BLaER1 treated with 17β-estradiol and CSF1 and Interleukin-3, amounts not matched to agents 10 nM and 100 nM (cell line): ENCODE data around the gene FBN1.

Experiments
- H3K27ac ChIP-seq, 11 experiments: shearing (Covaris generic); formaldehyde crosslinking; 2 replicates each; pipeline ENCODE4 v1.8.1; 2022
- H3K27me3 ChIP-seq, 11 experiments: shearing (Covaris generic); formaldehyde crosslinking; 2 replicates each; pipeline ENCODE4 v1.8.1; 2022
- H3K36me3 ChIP-seq, 11 experiments: shearing (Covaris generic); formaldehyde crosslinking; 2 replicates each; pipeline ENCODE4 v1.8.1; 2022
- H3K4me1 ChIP-seq, 10 experiments: shearing (Covaris generic); formaldehyde crosslinking; 2 replicates each; pipeline ENCODE4 v1.8.1; 2022
- H3K4me2 ChIP-seq, 11 experiments: shearing (Covaris generic); formaldehyde crosslinking; 2 replicates each; pipeline ENCODE4 v1.8.1; 2022
- H3K4me3 ChIP-seq, 10 experiments: shearing (Covaris generic); formaldehyde crosslinking; 2 replicates each; pipeline ENCODE4 v1.8.1; 2022
- H3K9ac ChIP-seq, 11 experiments: shearing (Covaris generic); formaldehyde crosslinking; 2 replicates each; pipeline ENCODE4 v1.8.1; 2022
- H3K9me3 ChIP-seq, 11 experiments: shearing (Covaris generic); formaldehyde crosslinking; replicated peaks in 1 of 11; 2 replicates each; pipeline ENCODE4 v1.8.1; 2022
- H4K20me1 ChIP-seq, 11 experiments: shearing (Covaris generic); formaldehyde crosslinking; 2 replicates each; pipeline ENCODE4 v1.8.1; 2022
- Cebpa-rat ChIP-seq, 11 experiments: shearing (Covaris generic); IDR thresholded peaks; 2 replicates each; pipeline ENCODE4 v1.8.1; 2022

FBN1 gene

DNA sequence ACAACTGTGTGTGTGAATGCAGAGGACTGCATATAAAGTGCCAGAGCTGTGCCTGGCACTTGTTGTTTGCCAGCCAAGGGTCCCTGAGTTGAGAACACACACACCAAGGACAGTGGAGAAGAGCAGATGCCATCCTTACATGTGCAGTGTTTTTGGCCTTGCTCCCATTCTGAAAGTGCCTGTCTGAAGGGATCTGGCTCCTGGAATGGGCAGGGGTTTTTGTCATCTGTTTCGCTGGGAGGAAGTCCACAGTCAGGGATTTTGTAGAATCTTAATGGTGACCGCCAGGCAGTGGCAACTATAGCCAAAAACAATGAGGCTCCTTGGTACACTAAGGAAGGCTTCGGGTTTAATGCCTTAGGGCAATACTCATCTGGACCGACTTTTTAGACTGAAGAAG is 250.5 kb downstream of the FBN1 start:
- Histone ChIP-seq H3K27ac (no peak overlapping the region), H3K36me3 (no peaks in the 10 kb centered on the region), H3K4me1 (no peaks in the 10 kb centered on the region), H4K20me1 (no peaks in the 10 kb centered on the region), H3K9ac (no peak overlapping the region), H3K4me2 (no peak overlapping the region), H3K4me3 (no peak overlapping the region), H3K9me3 (no peaks in the 10 kb centered on the region), H3K27me3 (no peaks in the 10 kb centered on the region)
- no peak for TF ChIP-seq Cebpa-rat (IDR thresholded peaks at IDR 0.05)

GRCh38 chr15:48393645-48394506 is 251.6 kb downstream of the FBN1 start:
- H3K4me2 ChIP-seq = no peak overlapping the region
- H3K4me3 ChIP-seq = no peak overlapping the region
- TF ChIP-seq Cebpa-rat (IDR thresholded peaks at IDR 0.05) = no peak
- no peak overlapping the region for H3K27ac ChIP-seq
- no peaks in the 10 kb centered on the region for H3K9me3 ChIP-seq
- H3K9ac ChIP-seq = no peak overlapping the region
- no peaks in the 10 kb centered on the region for H3K4me1 ChIP-seq
- no peaks in the 10 kb centered on the region for H3K27me3 ChIP-seq
- H4K20me1 ChIP-seq = no peaks in the 10 kb centered on the region
- no peaks in the 10 kb centered on the region for H3K36me3 ChIP-seq

DNA sequence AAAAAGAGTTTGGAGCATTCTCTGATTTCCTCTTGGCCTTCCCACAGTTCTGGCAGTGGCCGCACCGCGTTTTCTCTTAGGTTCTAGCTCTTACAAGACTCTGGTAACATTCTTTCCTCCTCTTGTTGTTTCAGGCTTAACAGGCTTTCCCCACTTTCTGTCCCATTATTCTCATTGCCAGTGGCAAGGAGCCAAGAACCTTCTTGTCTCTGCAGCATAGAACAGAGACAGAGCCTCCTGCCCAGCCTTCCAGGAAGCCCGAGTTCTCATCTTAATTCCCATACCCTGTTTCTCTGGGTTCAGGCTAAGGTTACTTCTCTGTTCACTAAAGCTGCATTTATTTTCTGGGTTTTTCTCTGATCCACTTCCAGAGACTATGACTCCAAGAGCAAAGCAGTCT is 253.2 kb downstream of the FBN1 start:
- no peak overlapping the region for H3K4me3 ChIP-seq
- H3K9ac ChIP-seq = no peak overlapping the region
- no peaks in the 10 kb centered on the region for H3K4me1 ChIP-seq
- H4K20me1 ChIP-seq = no peaks in the 10 kb centered on the region
- no peak overlapping the region for H3K4me2 ChIP-seq
- TF ChIP-seq Cebpa-rat (IDR thresholded peaks at IDR 0.05) = no peak
- no peaks in the 10 kb centered on the region for H3K36me3 ChIP-seq
- no peaks in the 10 kb centered on the region for H3K27me3 ChIP-seq
- no peaks in the 10 kb centered on the region for H3K9me3 ChIP-seq
- H3K27ac ChIP-seq = no peak overlapping the region

DNA sequence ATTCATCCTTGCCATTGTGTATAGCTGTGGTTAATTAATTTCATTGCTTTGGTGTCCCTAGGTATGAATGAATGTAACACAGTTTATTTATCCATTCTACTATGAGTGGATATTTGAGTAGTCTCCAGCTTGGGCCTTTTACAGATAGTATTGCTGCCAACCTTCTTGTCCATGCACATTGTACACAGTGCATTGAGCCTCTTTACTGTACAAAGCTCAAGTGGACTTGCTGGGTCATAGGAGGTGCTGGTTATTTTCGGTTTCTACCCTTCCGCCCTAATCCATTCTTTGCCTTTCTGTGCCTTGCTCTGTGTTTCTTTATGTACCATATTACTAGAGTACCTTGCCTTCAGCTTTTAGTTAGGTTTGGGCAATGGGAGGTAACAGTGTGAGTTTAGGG is 253.6 kb downstream of the FBN1 start:
- Histone ChIP-seq H3K9ac (no peak overlapping the region), H3K27me3 (no peaks in the 10 kb centered on the region), H3K4me3 (no peak overlapping the region), H4K20me1 (no peaks in the 10 kb centered on the region), H3K4me2 (no peak overlapping the region), H3K36me3 (no peaks in the 10 kb centered on the region), H3K9me3 (no peaks in the 10 kb centered on the region), H3K4me1 (no peaks in the 10 kb centered on the region), H3K27ac (no peak overlapping the region)
- TF ChIP-seq Cebpa-rat (IDR thresholded peaks at IDR 0.05) = no peak

DNA sequence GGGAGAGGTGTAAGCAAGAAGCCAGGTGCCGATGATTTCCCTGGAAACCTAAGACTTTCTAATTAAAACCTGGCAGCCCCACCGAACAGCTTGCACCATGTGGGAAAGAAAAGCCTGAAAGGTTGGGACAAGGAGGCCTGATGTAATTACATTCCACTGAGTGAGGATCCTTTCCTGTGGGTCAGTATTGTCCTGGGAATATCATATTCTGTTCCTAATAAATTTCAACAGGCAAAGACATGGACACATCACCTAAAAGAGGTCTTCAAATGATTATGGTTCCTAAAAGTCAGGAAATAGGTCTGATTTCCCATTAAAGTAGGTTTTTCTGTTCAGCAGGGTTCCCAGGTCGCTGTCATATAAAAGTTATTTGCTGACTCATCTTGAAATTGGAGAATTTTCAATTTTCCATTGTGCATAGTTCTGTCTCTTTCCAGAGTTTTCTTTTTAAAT is 255.8 kb downstream of the FBN1 start:
- H3K27me3 ChIP-seq = no peaks in the 10 kb centered on the region
- no peak overlapping the region for H3K4me3 ChIP-seq
- no peak for TF ChIP-seq Cebpa-rat (IDR thresholded peaks at IDR 0.05)
- H3K36me3 ChIP-seq = no peaks in the 10 kb centered on the region
- no peaks in the 10 kb centered on the region for H4K20me1 ChIP-seq
- no peak overlapping the region for H3K4me2 ChIP-seq
- no peak overlapping the region for H3K27ac ChIP-seq
- H3K9me3 ChIP-seq = no peaks in the 10 kb centered on the region
- H3K9ac ChIP-seq = no peak overlapping the region
- H3K4me1 ChIP-seq = peaks cover 0 to 10% (median 9%) of the 10 kb centered on the region in 10 experiments; a peak in 14 of 20 replicates

- Histone ChIP-seq H3K4me1 (peaks cover 0 to 14% (median 12%) of the 10 kb centered on the region in 10 experiments; a peak in 14 of 20 replicates), H3K4me3 (no peak overlapping the region)
- TF ChIP-seq Cebpa-rat (IDR thresholded peaks at IDR 0.05) = no peak
Observed at GRCh38 chr15:48388910-48389309, 256.6 kb downstream of the FBN1 start.

GRCh38 chr15:48388016-48388851 is 257.3 kb downstream of the FBN1 start:
- Histone ChIP-seq H3K4me2 (no peak overlapping the region), H3K4me1 (peaks cover 0 to 20% (median 13%) of the 10 kb centered on the region in 10 experiments; a peak in 14 of 20 replicates), H3K27me3 (no peaks in the 10 kb centered on the region), H3K4me3 (no peak overlapping the region), H3K9ac (no peak overlapping the region), H3K36me3 (no peaks in the 10 kb centered on the region), H3K9me3 (no peaks in the 10 kb centered on the region), H4K20me1 (no peaks in the 10 kb centered on the region), H3K27ac (no peak overlapping the region)
- no peak for TF ChIP-seq Cebpa-rat (IDR thresholded peaks at IDR 0.05)

More at GRCh38 chr15:48388910-48389309, 256.6 kb downstream of the FBN1 start:
- Histone ChIP-seq H3K9ac (no peak overlapping the region), H3K27ac (no peak overlapping the region), H3K27me3 (no peaks in the 10 kb centered on the region), H3K4me2 (no peak overlapping the region), H3K9me3 (no peaks in the 10 kb centered on the region), H3K36me3 (no peaks in the 10 kb centered on the region), H4K20me1 (no peaks in the 10 kb centered on the region)

DNA sequence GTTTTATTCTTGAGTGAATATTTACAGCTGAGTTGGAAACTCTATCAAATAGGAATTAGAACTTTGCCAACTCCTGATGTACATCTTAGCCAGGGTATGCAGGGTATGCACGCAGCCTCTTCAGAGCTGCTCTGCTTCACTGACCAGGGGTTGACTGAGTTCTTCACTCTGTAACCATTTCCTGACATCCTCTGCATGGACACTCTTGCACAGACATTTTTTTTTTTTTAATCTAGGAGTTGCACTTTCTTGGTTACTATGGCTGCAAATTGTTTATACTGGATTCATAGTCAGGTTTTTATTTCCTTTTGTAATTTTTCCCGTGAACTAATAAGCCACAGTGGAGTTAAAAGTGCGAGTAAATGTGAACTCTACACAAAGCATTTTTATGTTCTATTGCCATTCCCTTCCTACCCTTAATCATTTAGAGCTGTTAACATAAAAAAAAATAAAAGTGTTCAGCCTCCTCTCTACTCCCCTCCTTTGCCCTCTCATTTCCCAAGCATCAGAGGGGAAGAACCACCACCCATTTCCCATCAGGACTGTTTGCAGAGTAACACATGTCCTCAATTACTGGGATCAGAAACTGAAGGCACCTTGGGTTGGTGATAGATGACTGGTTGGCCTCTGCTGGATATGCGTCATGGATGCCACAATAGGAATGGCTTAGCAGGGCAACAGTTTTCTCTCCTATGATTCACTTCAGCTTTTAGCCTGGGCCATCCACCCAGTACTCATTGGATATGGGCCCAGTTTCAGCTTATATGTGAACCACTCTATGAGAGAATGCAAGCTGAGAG is 260.3 kb downstream of the FBN1 start:
- no peaks in the 10 kb centered on the region for H3K27me3 ChIP-seq
- no peak overlapping the region for H3K4me3 ChIP-seq
- no peaks in the 10 kb centered on the region for H3K36me3 ChIP-seq
- no peak for TF ChIP-seq Cebpa-rat (IDR thresholded peaks at IDR 0.05)
- H4K20me1 ChIP-seq = no peaks in the 10 kb centered on the region
- H3K4me1 ChIP-seq = peaks cover 9 to 43% (median 29%) of the 10 kb centered on the region in 10 experiments
- peaks cover 0 to 5% (median 0%) of the 10 kb centered on the region in 11 experiments; a peak in 4 of 22 replicates for H3K9me3 ChIP-seq
- no peak overlapping the region for H3K27ac ChIP-seq
- H3K4me2 ChIP-seq = peak overlapping the region in 8 of 11 experiments; percentile 11 to 39 (median 24); a peak in 10 of 22 replicates
- H3K9ac ChIP-seq = no peak overlapping the region

- no peaks in the 10 kb centered on the region for H4K20me1 ChIP-seq
- H3K27ac ChIP-seq = no peak overlapping the region
- no peaks in the 10 kb centered on the region for H3K36me3 ChIP-seq
- no peak for TF ChIP-seq Cebpa-rat (IDR thresholded peaks at IDR 0.05)
- no peak overlapping the region for H3K9ac ChIP-seq
- H3K4me2 ChIP-seq = peak overlapping the region in 8 of 11 experiments; percentile 11 to 39 (median 24); a peak in 9 of 22 replicates
- no peak overlapping the region for H3K4me3 ChIP-seq
- H3K27me3 ChIP-seq = no peaks in the 10 kb centered on the region
- H3K4me1 ChIP-seq = peaks cover 9 to 43% (median 29%) of the 10 kb centered on the region in 10 experiments
- H3K9me3 ChIP-seq = peaks cover 0 to 9% (median 0%) of the 10 kb centered on the region in 11 experiments; a peak in 4 of 22 replicates
Observed at GRCh38 chr15:48384616-48385015, 260.9 kb downstream of the FBN1 start.
